Neuronal stem cell (in vitro differentiated cells): ENCODE measurements around the gene ZNF362.

ENCODE experiments used
- DNase-seq: peaks from one replicate; pipeline ENCODE4 v3.0.0-alpha.2; 2013; ENCODE audit warnings: low spot score
- H2AFZ ChIP-seq: one replicate; pipeline ENCODE4 v1.6.1; 2013; ENCODE audit warnings: mild to moderate bottlenecking, low read length, inconsistent platforms
- H2AK5ac ChIP-seq: 2 replicates; pipeline ENCODE4 v1.6.1; 2013; ENCODE audit warnings: low read depth, mild to moderate bottlenecking, inconsistent platforms, low read length, moderate library complexity, mixed read lengths
- H2BK120ac ChIP-seq: 2 replicates; pipeline ENCODE4 v1.6.1; 2013; ENCODE audit warnings: low read depth, mild to moderate bottlenecking, inconsistent platforms, low read length, moderate library complexity, mixed read lengths
- H2BK12ac ChIP-seq: one replicate; pipeline ENCODE4 v1.6.1; 2013; ENCODE audit warnings: low read length, inconsistent platforms
- H2BK15ac ChIP-seq: 2 replicates; pipeline ENCODE4 v1.6.1; 2013; ENCODE audit warnings: mild to moderate bottlenecking, low read length, inconsistent platforms, mixed read lengths
- H2BK5ac ChIP-seq: one replicate; pipeline ENCODE4 v1.6.1; 2013; ENCODE audit warnings: inconsistent platforms, mild to moderate bottlenecking, low read length, moderate library complexity
- H3K14ac ChIP-seq: one replicate; pipeline ENCODE4 v1.6.1; 2013; ENCODE audit warnings: low read length, inconsistent platforms
- H3K18ac ChIP-seq: 2 replicates; pipeline ENCODE4 v1.6.1; 2013; ENCODE audit warnings: low read length, inconsistent platforms
- H3K23ac ChIP-seq: 2 replicates; pipeline ENCODE4 v1.6.1; 2013; ENCODE audit warnings: low read depth, mild to moderate bottlenecking, mixed read lengths, low read length, inconsistent platforms; ENCODE audit not compliant: poor library complexity
- H3K27ac ChIP-seq: replicated peaks from 3 replicates; pipeline ENCODE4 v1.5.1; 2013; ENCODE audit warnings: low read length, inconsistent platforms
- H3K27me3 ChIP-seq, 3 experiments: 2 replicates each; pipeline ENCODE4 v1.6.1; 2013; ENCODE audit warnings: low read length in 3 of 3, mild to moderate bottlenecking in 2 of 3, inconsistent platforms in 1 of 3, low read depth in 1 of 3, mixed read lengths in 1 of 3, moderate library complexity in 1 of 3; ENCODE audit not compliant: control insufficient read depth in 3 of 3, insufficient read depth in 3 of 3
- H3K36me3 ChIP-seq, 2 donors: replicated peaks in 1 of 2; 2 replicates each; pipeline ENCODE4 v1.6.1; 2013; ENCODE audit warnings: low read length in 2 of 2; ENCODE audit not compliant: control insufficient read depth in 2 of 2, insufficient read depth in 2 of 2
- H3K4ac ChIP-seq: 2 replicates; pipeline ENCODE4 v1.6.1; 2013; ENCODE audit warnings: inconsistent platforms, mild to moderate bottlenecking, low read length, moderate library complexity
- H3K4me1 ChIP-seq, 2 donors: 1 replicate in 1 of 2; 2 replicates in 1 of 2; pipeline ENCODE4 v1.6.1; 2013; ENCODE audit warnings: low read length in 2 of 2, low read depth in 1 of 2; ENCODE audit not compliant: control insufficient read depth in 2 of 2, insufficient read depth in 1 of 2
- H3K4me2 ChIP-seq: one replicate; pipeline ENCODE4 v1.6.1; 2013; ENCODE audit warnings: mild to moderate bottlenecking, low read length, inconsistent platforms; ENCODE audit not compliant: insufficient read depth, poor library complexity, severe bottlenecking
- H3K4me3 ChIP-seq, 2 donors: 2 replicates each; pipeline ENCODE4 v1.5.1; 2013; ENCODE audit warnings: low read length in 2 of 2, mild to moderate bottlenecking in 2 of 2, inconsistent platforms in 1 of 2, moderate library complexity in 1 of 2
- H3K79me1 ChIP-seq: one replicate; pipeline ENCODE4 v1.6.1; 2013; ENCODE audit warnings: low read depth, mild to moderate bottlenecking, inconsistent platforms, low read length, moderate library complexity
- H3K9ac ChIP-seq: one replicate; pipeline ENCODE4 v1.6.1; 2013; ENCODE audit warnings: mild to moderate bottlenecking, low read depth, low read length, inconsistent platforms; ENCODE audit not compliant: poor library complexity
- H3K9me3 ChIP-seq, 2 donors: replicated peaks in 1 of 2; 2 replicates each; pipeline versions ENCODE3 to v1.6.1; 2013; ENCODE audit warnings: low read length in 2 of 2, mild to moderate bottlenecking in 2 of 2, inconsistent platforms in 1 of 2, low read depth in 1 of 2, mixed read lengths in 1 of 2, moderate library complexity in 1 of 2; ENCODE audit not compliant: control insufficient read depth in 2 of 2, insufficient read depth in 1 of 2
- H4K8ac ChIP-seq: one replicate; pipeline ENCODE4 v1.6.1; 2013; ENCODE audit warnings: low read depth, mild to moderate bottlenecking, inconsistent platforms, low read length, moderate library complexity
- H4K91ac ChIP-seq: one replicate; pipeline ENCODE4 v1.6.1; 2013; ENCODE audit warnings: low read length, low read depth, mild to moderate bottlenecking, inconsistent platforms; ENCODE audit not compliant: poor library complexity
- WGBS, 2 donors: extraction: QIAGEN DNeasy Blood & Tissue Kit; methylation state at CpG; one replicate each; pipeline ENCODE4 v1.1.7; 2013; ENCODE audit warnings: missing lambda C conversion rate in 2 of 2, mixed read lengths in 1 of 2; ENCODE audit not compliant: insufficient read length in 2 of 2, insufficient replicate concordance in 1 of 2; ENCODE audit errors: extremely low coverage in 2 of 2; 5-methylcytosine and 5-hydroxymethylcytosine counted together

The ZNF362 gene

DNA sequence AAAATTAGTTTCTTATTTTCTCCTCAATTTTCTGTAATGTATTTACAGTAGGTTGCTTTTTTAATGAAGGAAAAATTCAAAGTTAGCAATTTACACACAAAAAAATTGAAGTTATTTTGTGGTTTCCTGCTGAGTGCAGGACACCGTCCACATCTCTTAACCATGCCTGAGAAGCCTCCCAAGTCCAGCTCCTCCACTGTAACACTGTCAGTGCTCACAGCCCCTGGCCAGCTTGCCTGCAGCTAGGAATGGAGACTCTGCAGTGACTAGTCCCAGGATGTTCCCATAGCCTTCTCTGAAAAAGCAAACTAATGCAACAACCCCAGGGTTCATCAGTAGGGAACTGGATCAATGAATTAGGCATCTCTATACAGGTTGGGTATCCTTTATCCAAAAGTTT lies 61.1 kb downstream of the ZNF362 start:
- H3K4ac ChIP-seq: no peak overlapping the region
- H3K27me3 ChIP-seq: no peaks in the 10 kb centered on the region
- H4K8ac ChIP-seq: no peak overlapping the region
- no peak overlapping the region for H3K23ac ChIP-seq
- peaks cover 2 to 10% of the 10 kb centered on the region in 2 donors for H3K36me3 ChIP-seq
- H2BK12ac ChIP-seq: no peak overlapping the region
- peaks cover 6 to 7% of the 10 kb centered on the region in 2 donors for H3K4me1 ChIP-seq
- H2AK5ac ChIP-seq: no peak overlapping the region
- no peak overlapping the region for H2BK5ac ChIP-seq
- no peak overlapping the region for H2BK15ac ChIP-seq
- H3K4me3 ChIP-seq: peak overlapping the region in 1 of 2 donors; percentile 42
- H2AFZ ChIP-seq: no peak overlapping the region
- H3K18ac ChIP-seq: no peak overlapping the region
- no peak for DNase-seq
- H3K9ac ChIP-seq: no peak overlapping the region
- peaks cover 2% of the 10 kb centered on the region for H3K79me1 ChIP-seq
- no peak overlapping the region for H3K14ac ChIP-seq
- H4K91ac ChIP-seq: no peak overlapping the region
- WGBS, 2 donors: no CpG with 5 or more reads among the region's 1 CpG
- H3K4me2 ChIP-seq: no peak overlapping the region
- H3K27ac ChIP-seq: no peak overlapping the region
- H3K9me3 ChIP-seq: peaks cover 0 to 2% of the 10 kb centered on the region in 2 donors
- H2BK120ac ChIP-seq: no peak overlapping the region

DNA sequence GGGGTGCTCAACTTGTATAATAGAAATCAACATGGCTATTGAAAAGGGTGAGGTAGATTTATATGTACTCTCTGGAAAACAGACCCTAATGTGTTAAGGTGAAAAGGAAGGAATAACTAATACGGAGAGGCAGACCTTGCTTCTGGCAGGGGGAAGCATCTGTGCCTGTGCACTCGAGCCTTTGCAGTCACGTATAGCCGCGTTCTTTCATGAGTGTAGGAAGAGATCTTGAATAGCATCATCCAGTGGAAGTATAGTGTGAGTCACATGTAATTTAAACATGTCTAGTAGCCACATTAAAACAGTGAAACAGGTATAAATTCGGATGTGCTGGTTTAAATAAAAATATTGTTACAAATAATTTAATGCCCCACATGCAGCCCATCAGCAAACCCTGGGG lies 61.7 kb downstream of the ZNF362 start:
- peaks cover 0 to 2% of the 10 kb centered on the region in 2 donors for H3K9me3 ChIP-seq
- H3K4me3 ChIP-seq: no peak overlapping the region
- H3K9ac ChIP-seq: no peak overlapping the region
- no peak overlapping the region for H2AK5ac ChIP-seq
- no peaks in the 10 kb centered on the region for H3K27me3 ChIP-seq
- H3K23ac ChIP-seq: no peak overlapping the region
- H2BK15ac ChIP-seq: no peak overlapping the region
- no peak overlapping the region for H2BK12ac ChIP-seq
- no peak overlapping the region for H4K91ac ChIP-seq
- H2BK5ac ChIP-seq: no peak overlapping the region
- no peak overlapping the region for H3K27ac ChIP-seq
- peaks cover 5 to 16% of the 10 kb centered on the region in 2 donors for H3K36me3 ChIP-seq
- H3K18ac ChIP-seq: no peak overlapping the region
- H3K14ac ChIP-seq: no peak overlapping the region
- H3K79me1 ChIP-seq: no peaks in the 10 kb centered on the region
- no peak overlapping the region for H3K4me2 ChIP-seq
- peaks cover 6 to 7% of the 10 kb centered on the region in 2 donors for H3K4me1 ChIP-seq
- WGBS, 2 donors: no CpG with 5 or more reads among the region's 6 CpGs
- DNase-seq: no peak
- H3K4ac ChIP-seq: no peak overlapping the region
- no peak overlapping the region for H2BK120ac ChIP-seq
- no peak overlapping the region for H4K8ac ChIP-seq
- no peak overlapping the region for H2AFZ ChIP-seq

DNA sequence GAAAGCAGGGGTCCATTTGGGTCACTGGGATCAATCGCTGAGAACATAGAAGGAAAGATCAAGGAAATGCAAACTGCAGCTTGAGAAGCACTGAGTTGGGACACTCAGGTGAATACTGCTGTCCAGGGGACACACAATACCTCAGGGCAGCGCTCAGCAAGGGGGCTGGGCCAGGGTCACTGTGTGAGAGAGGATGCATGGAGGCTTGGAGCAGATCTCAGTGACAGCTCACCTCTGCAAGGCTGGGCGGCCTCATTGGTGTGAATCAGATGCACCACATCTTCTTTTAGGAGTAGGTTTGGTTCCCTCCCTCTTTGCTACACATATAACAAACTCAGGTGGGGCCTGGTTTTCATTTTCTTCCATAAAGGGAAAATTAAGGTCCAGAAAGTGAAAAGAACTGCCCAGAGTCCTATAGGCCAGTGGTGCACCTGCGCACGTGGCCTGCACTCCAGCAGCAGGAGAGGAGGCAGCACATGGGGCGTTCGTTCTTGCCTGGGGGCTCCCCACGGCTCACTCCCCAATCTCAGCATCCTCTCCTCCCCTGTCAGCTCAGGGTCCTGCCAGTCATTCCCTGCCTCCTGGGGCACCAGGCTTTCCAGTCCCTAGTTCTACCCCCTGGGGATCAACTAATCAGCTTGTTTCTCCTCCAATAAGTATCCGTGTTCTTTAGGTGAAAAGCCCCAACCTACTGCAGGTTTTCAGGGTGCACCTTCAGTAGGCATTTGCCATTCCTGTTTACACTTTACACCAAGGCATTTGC lies 63.1 kb downstream of the ZNF362 start:
- no peak overlapping the region for H3K14ac ChIP-seq
- peaks cover 0 to under 1% of the 10 kb centered on the region in 2 donors for H3K9me3 ChIP-seq
- no peak overlapping the region for H2BK120ac ChIP-seq
- H2BK12ac ChIP-seq: no peak overlapping the region
- DNase-seq: no peak
- no peak overlapping the region for H3K9ac ChIP-seq
- peak overlapping the region; percentile 33 for H3K18ac ChIP-seq
- WGBS, 2 donors: no CpG with 5 or more reads among the region's 9 CpGs
- H2AFZ ChIP-seq: no peak overlapping the region
- peaks cover 6 to 7% of the 10 kb centered on the region in 2 donors for H3K4me1 ChIP-seq
- H3K27me3 ChIP-seq: no peaks in the 10 kb centered on the region
- H3K27ac ChIP-seq: no peak overlapping the region
- H3K79me1 ChIP-seq: no peaks in the 10 kb centered on the region
- H3K4ac ChIP-seq: no peak overlapping the region
- peaks cover 17 to 31% of the 10 kb centered on the region in 2 donors for H3K36me3 ChIP-seq
- no peak overlapping the region for H2BK15ac ChIP-seq
- no peak overlapping the region for H3K23ac ChIP-seq
- H4K91ac ChIP-seq: no peak overlapping the region
- no peak overlapping the region for H4K8ac ChIP-seq
- H3K4me2 ChIP-seq: no peak overlapping the region
- no peak overlapping the region for H2AK5ac ChIP-seq
- no peak overlapping the region for H3K4me3 ChIP-seq
- H2BK5ac ChIP-seq: no peak overlapping the region

DNA sequence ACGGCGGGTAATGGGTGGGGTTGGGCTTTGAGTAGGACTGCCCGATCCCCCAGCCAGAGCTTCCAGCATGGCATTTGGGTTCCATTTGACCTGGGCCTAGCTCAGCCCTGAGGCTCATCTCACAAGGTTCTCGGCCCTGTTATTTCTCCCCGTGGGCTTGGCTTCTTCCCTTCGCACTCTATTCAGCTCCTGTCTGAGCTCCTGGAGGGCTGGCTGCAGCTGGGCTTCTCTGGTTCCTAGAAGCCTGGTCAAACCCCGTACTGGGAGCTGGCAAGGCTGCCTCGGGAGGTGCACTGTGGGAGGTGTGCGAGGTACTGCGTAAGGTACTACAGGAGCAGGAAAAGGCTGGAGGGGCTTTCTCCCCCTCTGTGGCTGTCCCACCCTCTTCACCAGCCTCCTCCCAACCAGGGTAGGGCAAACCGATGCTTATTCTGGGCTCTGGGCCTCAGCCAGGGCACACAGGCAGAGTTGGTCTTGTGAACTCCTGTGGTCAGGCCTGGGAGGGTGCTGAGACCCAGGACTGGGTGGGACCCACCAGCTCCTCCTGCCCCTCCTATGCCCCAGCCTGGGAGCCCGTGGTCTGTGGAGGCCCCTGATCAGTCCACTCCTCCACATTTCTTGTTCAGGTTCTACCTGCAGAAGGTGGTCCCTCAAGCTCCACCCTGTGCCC lies 63.8 kb downstream of the ZNF362 start:
- Histone ChIP-seq H3K4me3 (no peak overlapping the region), H3K4me2 (no peak overlapping the region), H3K4ac (no peak overlapping the region), H3K14ac (no peak overlapping the region), H2BK120ac (no peak overlapping the region), H3K27me3 (no peaks in the 10 kb centered on the region), H2BK15ac (no peak overlapping the region), H2BK5ac (peak overlapping the region; percentile 91), H3K23ac (peak overlapping the region; percentile 58), H2AK5ac (no peak overlapping the region), H2AFZ (no peak overlapping the region), H3K9me3 (no peaks in the 10 kb centered on the region), H4K91ac (no peak overlapping the region), H3K27ac (no peak overlapping the region), H3K18ac (peak overlapping the region; percentile 64), H3K9ac (no peak overlapping the region), H2BK12ac (no peak overlapping the region), H3K4me1 (peaks cover 6 to 7% of the 10 kb centered on the region in 2 donors), H3K36me3 (peaks cover 24 to 38% of the 10 kb centered on the region in 2 donors), H3K79me1 (peaks cover 3% of the 10 kb centered on the region), H4K8ac (no peak overlapping the region)
- WGBS, 2 donors: no CpG with 5 or more reads among the region's 12 CpGs
- DNase-seq: no peak
